HepG2 (cell line): ENCODE measurements around the gene PTGES3. TPM values are rescaled to one million over a fixed set of nuclear protein-coding genes. Genes with fewer than 3 reads are reported as not detected.
A peak's percentile ranks its signal among the peaks of the same experiment; 100 is the strongest.

Experiments
- ATF7-NPFF ChIP-seq: sonication (generic); formaldehyde crosslinking; IDR thresholded peaks from 2 replicates; pipeline ENCODE4 v1.8.1; 2023; ENCODE audit warnings: mild to moderate bottlenecking, low read depth, missing genetic modification reagents, moderate library complexity
- CAMTA2 ChIP-seq: sonication (generic); formaldehyde crosslinking; IDR thresholded peaks from 2 replicates; pipeline ENCODE4 v1.4.0; 2020; ENCODE audit warnings: mild to moderate bottlenecking, missing genetic modification reagents, borderline replicate concordance
- CREBL2 ChIP-seq: sonication (generic); formaldehyde crosslinking; IDR thresholded peaks from 2 replicates; pipeline ENCODE4 v1.8.1; 2023; ENCODE audit warnings: missing genetic modification reagents, mild to moderate bottlenecking, borderline replicate concordance
- CSRNP2 ChIP-seq: sonication (generic); formaldehyde crosslinking; conservative IDR thresholded peaks from 2 replicates; pipeline ENCODE4 v1.8.0; 2022; ENCODE audit warnings: low read depth, missing genetic modification reagents
- JDP2 ChIP-seq: sonication (generic); formaldehyde crosslinking; IDR thresholded peaks from 2 replicates; pipeline ENCODE4 v1.8.1; 2022; ENCODE audit warnings: missing genetic modification reagents, borderline replicate concordance
- KLF12 ChIP-seq: sonication (generic); formaldehyde crosslinking; IDR thresholded peaks from 2 replicates; pipeline ENCODE4 v1.4.0; 2020; ENCODE audit warnings: missing genetic modification reagents, borderline replicate concordance
- KLF9 ChIP-seq: IDR thresholded peaks from 2 replicates; pipeline ENCODE4 v1.6.1; 2016; ENCODE audit warnings: low read depth
- MAZ ChIP-seq, 2 experiments: sonication (generic) in 1 of 2; formaldehyde crosslinking in 1 of 2; IDR thresholded peaks; 2 replicates each; pipeline versions ENCODE4 v1.5.0 to v1.6.1; 2012 to 2020; ENCODE audit warnings: low read depth in 2 of 2, mild to moderate bottlenecking in 2 of 2, borderline replicate concordance in 1 of 2, improper control_type of control experiment in 1 of 2, low read length in 1 of 2, missing genetic modification reagents in 1 of 2, moderate library complexity in 1 of 2
- MLX ChIP-seq: IDR thresholded peaks from 2 replicates; pipeline ENCODE4 v1.6.1; 2016
- NCOA1 ChIP-seq: sonication (generic); formaldehyde crosslinking; IDR thresholded peaks from 2 replicates; pipeline ENCODE4 v1.9.0; 2021; ENCODE audit warnings: missing genetic modification reagents
- PLRG1 ChIP-seq: fragments of 450-650 bp; conservative IDR thresholded peaks from 2 replicates; pipeline ENCODE4 v1.6.1; 2016
- RCOR2 ChIP-seq: IDR thresholded peaks from 2 replicates; pipeline ENCODE4 v1.6.1; 2016; ENCODE audit warnings: missing biosample characterization, missing genetic modification reagents
- RELA ChIP-seq: sonication (generic); formaldehyde crosslinking; IDR thresholded peaks from 2 replicates; pipeline ENCODE4 v1.4.0; 2020; ENCODE audit warnings: missing genetic modification reagents
- SMAD3 ChIP-seq: sonication (generic); formaldehyde crosslinking; IDR thresholded peaks from 2 replicates; pipeline ENCODE4 v1.4.0; 2020; ENCODE audit warnings: missing genetic modification reagents
- STAG1 ChIP-seq: sonication (generic); formaldehyde crosslinking; IDR thresholded peaks from 2 replicates; pipeline ENCODE4 v1.4.0; 2020; ENCODE audit warnings: missing genetic modification reagents
- THAP7 ChIP-seq: sonication (generic); formaldehyde crosslinking; IDR thresholded peaks from 2 replicates; pipeline ENCODE4 v1.8.1; 2023; ENCODE audit warnings: mild to moderate bottlenecking, missing genetic modification reagents
- TP53 ChIP-seq: sonication (generic); formaldehyde crosslinking; conservative IDR thresholded peaks from 2 replicates; pipeline ENCODE4 v1.4.0; 2020; ENCODE audit warnings: missing genetic modification reagents
- U2AF1 ChIP-seq: fragments of 200-400 bp; formaldehyde crosslinking; optimal IDR thresholded peaks from 2 replicates; pipeline ENCODE3; 2017; ENCODE audit warnings: mild to moderate bottlenecking, low read depth, low read length
- ZKSCAN8 ChIP-seq: IDR thresholded peaks from 2 replicates; pipeline ENCODE4 v1.6.1; 2016; ENCODE audit warnings: borderline replicate concordance, missing genetic modification reagents, missing compliant biosample characterization
- ZNF138 ChIP-seq: sonication (generic); formaldehyde crosslinking; IDR thresholded peaks from 2 replicates; pipeline ENCODE4 v1.5.0; 2020; ENCODE audit warnings: mild to moderate bottlenecking, low read depth, missing genetic modification reagents
- ZNF30 ChIP-seq: sonication (generic); formaldehyde crosslinking; IDR thresholded peaks from 2 replicates; pipeline ENCODE4 v1.5.0; 2020; ENCODE audit warnings: mild to moderate bottlenecking, missing genetic modification reagents
- ZNF337 ChIP-seq: sonication (generic); formaldehyde crosslinking; IDR thresholded peaks from 2 replicates; pipeline ENCODE4 v1.5.1; 2020; ENCODE audit warnings: missing genetic modification reagents, low read depth, mild to moderate bottlenecking, borderline replicate concordance
- ZNF350 ChIP-seq: sonication (generic); formaldehyde crosslinking; IDR thresholded peaks from 2 replicates; pipeline ENCODE4 v1.4.0; 2020; ENCODE audit warnings: mild to moderate bottlenecking, low read depth, missing genetic modification reagents, borderline replicate concordance
- ZNF556 ChIP-seq: sonication (generic); formaldehyde crosslinking; IDR thresholded peaks from 2 replicates; pipeline ENCODE4 v1.4.0; 2020; ENCODE audit warnings: mild to moderate bottlenecking, missing genetic modification reagents, borderline replicate concordance
- ZNF7 ChIP-seq: IDR thresholded peaks from 2 replicates; pipeline ENCODE4 v1.6.1; 2016; ENCODE audit warnings: missing biosample characterization, missing genetic modification reagents
- ZNF737 ChIP-seq: sonication (generic); formaldehyde crosslinking; IDR thresholded peaks from 2 replicates; pipeline ENCODE4 v1.5.0; 2020; ENCODE audit warnings: missing genetic modification reagents, mild to moderate bottlenecking, borderline replicate concordance
- ZNF746 ChIP-seq: sonication (generic); formaldehyde crosslinking; IDR thresholded peaks from 2 replicates; pipeline ENCODE4 v1.8.0; 2022; ENCODE audit warnings: mild to moderate bottlenecking, missing genetic modification reagents
- ZNF782 ChIP-seq: sonication (generic); formaldehyde crosslinking; IDR thresholded peaks from 2 replicates; pipeline ENCODE4 v1.4.0; 2020; ENCODE audit warnings: missing genetic modification reagents, mild to moderate bottlenecking, borderline replicate concordance
- polyA plus RNA-seq, 8 experiments: library from polyadenylated mRNA; depleted of rRNA in 3 of 8; stranded (reverse) in 7 of 8; unstranded in 1 of 8; fragments of >200 nt; fragmentation: Illumina TruSeq in 4 of 8; extraction: Trizol in 4 of 8; gene quantifications; 2 replicates each; pipeline versions ENCODE4 v1.2.1 to v1.2.3, GENCODE V29; 2011 to 2016; ENCODE audit warnings: low read depth in 4 of 8, missing spikeins in 1 of 8, mixed read lengths in 1 of 8; ENCODE audit not compliant: insufficient read depth in 1 of 8
- total RNA-seq, 5 experiments: library from RNA; depleted of rRNA; stranded (reverse); fragments of >200 nt; fragmentation: Illumina TruSeq; extraction: Trizol; gene quantifications; 2 replicates each; pipeline ENCODE4 v1.2.3, GENCODE V29; 2016; ENCODE audit warnings: low read depth in 1 of 5

PTGES3 gene
- total and polyA plus RNA-seq, 2 of the 13 experiments (the other 11 are each of a cell fraction or from before 2014, with no cell fraction given) = 54.4 to 159 TPM

DNA sequence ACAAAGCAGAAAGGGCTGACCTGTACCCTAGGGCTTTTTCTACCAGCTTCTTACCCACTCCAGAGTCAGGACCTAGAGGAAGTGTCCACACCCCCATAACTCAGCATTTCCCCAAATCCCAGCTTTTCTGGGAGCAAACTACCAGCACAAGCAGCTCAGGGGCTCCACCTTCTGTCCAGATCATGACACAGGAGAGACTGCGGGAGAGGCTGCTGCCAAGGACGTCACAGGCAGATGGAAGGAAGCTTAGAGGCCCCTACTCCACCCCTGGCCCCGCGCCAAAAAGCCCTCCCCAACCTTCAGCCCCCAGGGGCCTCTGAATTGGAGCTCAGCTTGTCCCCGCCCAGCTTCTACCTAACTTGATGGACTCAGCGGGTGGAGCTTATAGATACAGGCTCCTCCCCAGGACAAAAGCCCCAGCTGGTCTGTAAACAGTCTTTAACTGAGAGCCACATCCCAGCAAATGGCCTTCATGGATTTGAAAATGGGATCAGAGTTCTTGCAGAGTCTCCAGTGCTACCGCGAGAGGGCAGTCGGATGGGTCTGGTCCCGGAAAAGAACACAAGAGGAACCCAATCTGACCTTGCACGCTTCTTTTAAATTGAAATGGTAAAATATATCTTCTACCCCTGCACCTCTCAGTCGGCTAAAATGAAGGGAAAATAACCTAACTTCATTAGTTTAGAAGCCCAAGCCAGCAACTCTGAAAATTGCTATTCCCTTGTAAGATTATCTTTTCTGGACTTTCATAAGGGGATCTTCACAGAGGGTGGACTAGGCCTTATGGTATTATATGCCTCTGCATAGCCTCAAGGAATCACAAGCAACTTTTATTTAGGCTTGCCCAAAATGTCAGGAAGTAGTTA is 51.2 kb downstream of the PTGES3 start (continued):
- TF ChIP-seq ZNF350 (peak; percentile 87; the same call in 1 of the 2 replicates), ZKSCAN8 (CRISPR knock-in tag) (peak; percentile 85; the same call in 1 of the 2 replicates), MLX (CRISPR knock-in tag) (peak; percentile 36; the same call in 1 of the 2 replicates), MAZ (IDR thresholded peaks at IDR 0.05; ENCODE audit: borderline replicate concordance, low read depth, low read length) (peak; percentile 97), MAZ (CRISPR knock-in tag; IDR thresholded peaks at IDR 0.05; ENCODE audit: low read depth) (peak; percentile 80), KLF9 (CRISPR knock-in tag) (no peak), PLRG1 (no peak), CREBL2 (CRISPR knock-in tag) (no peak), THAP7 (no peak), RCOR2 (CRISPR knock-in tag) (peak; percentile 58; the same call in 1 of the 2 replicates), ATF7-NPFF (no peak), ZNF7 (CRISPR knock-in tag) (no peak), ZNF737 (CRISPR knock-in tag) (no peak), ZNF337 (CRISPR knock-in tag) (no peak), SMAD3 (CRISPR knock-in tag) (peak; percentile 28; the same call in 1 of the 2 replicates), JDP2 (no peak), CSRNP2 (CRISPR knock-in tag) (no peak), ZNF782 (no peak), NCOA1 (CRISPR knock-in tag) (no peak), STAG1 (peak; percentile 60), ZNF138 (CRISPR knock-in tag) (no peak), KLF12 (no peak; the same call in 1 of the 2 replicates), TP53 (CRISPR knock-in tag) (no peak), ZNF556 (CRISPR knock-in tag) (no peak), ZNF746 (peak; percentile 89; the same call in 1 of the 2 replicates), U2AF1 (peak; percentile 77), ZNF30 (CRISPR knock-in tag) (no peak), RELA (CRISPR knock-in tag) (no peak), CAMTA2 (CRISPR knock-in tag) (no peak)
